A673 (cell line): ENCODE data around the gene ACOT11. TPM values are rescaled to one million over a fixed set of nuclear protein-coding genes. Genes with fewer than 3 reads are reported as not detected.
A peak's percentile ranks its signal among the peaks of the same experiment; 100 is the strongest.
"Not testable (repeated sequence)": the region's sequence is repeated elsewhere in the genome, so short reads cannot be mapped to it uniquely, and the experiment has no call there.

Experiments used
- BruUV-seq: library from RNA; stranded (reverse); fragments of 400-500 nt; replicated peaks from 2 replicates; lab custom pipeline; 2021; lab: Mats Ljungman, UMichigan
- CTCF ChIA-PET: fragments of 300-600 bp; sonication (Branson Sonifier 250); formaldehyde crosslinking; loops from one replicate; lab custom pipeline; 2022; ENCODE audit warnings: antibody characterized with exemption; lab: Charles Lee
- POLR2A ChIA-PET: fragments of 300-600 bp; sonication (Branson Sonifier 250); formaldehyde crosslinking; loops from one replicate; lab custom pipeline; 2022; ENCODE audit warnings: antibody characterized with exemption; ENCODE audit not compliant: low non-redundant PET; lab: Charles Lee
- DNase-seq: peaks from one replicate; pipeline ENCODE4 v3.0.0-alpha.2; 2015; ENCODE audit warnings: low spot score
- H3K27ac ChIP-seq: fragments of 200-600 bp; sonication (generic); 2 replicates; pipeline ENCODE4 v1.5.1; 2016; ENCODE audit warnings: mixed run types, low read depth, mild to moderate bottlenecking, mixed read lengths, antibody characterized with exemption, low read length; ENCODE audit not compliant: poor library complexity, severe bottlenecking
- H3K27me3 ChIP-seq: fragments of 200-600 bp; sonication (generic); replicated peaks from 2 replicates; pipeline ENCODE4 v1.6.1; 2017; ENCODE audit warnings: mixed run types, low read depth, mild to moderate bottlenecking, mixed read lengths, antibody characterized with exemption, low read length; ENCODE audit not compliant: insufficient read depth, poor library complexity
- H3K36me3 ChIP-seq: fragments of 200-600 bp; sonication (generic); 2 replicates; pipeline ENCODE4 v1.6.1; 2016; ENCODE audit warnings: mixed run types, mild to moderate bottlenecking, mixed read lengths, antibody characterized with exemption, low read length; ENCODE audit not compliant: insufficient read depth, poor library complexity, severe bottlenecking
- H3K4me1 ChIP-seq: fragments of 200-600 bp; sonication (generic); 2 replicates; pipeline ENCODE4 v1.6.1; 2017; ENCODE audit warnings: mixed run types, mild to moderate bottlenecking, mixed read lengths, antibody characterized with exemption, low read length; ENCODE audit not compliant: insufficient read depth, poor library complexity, severe bottlenecking
- H3K4me3 ChIP-seq: fragments of 200-600 bp; sonication (generic); 2 replicates; pipeline ENCODE4 v1.5.1; 2016; ENCODE audit warnings: low read depth, mixed run types, mild to moderate bottlenecking, mixed read lengths, low read length; ENCODE audit not compliant: poor library complexity, severe bottlenecking
- H3K9me3 ChIP-seq: fragments of 200-600 bp; sonication (generic); 2 replicates; pipeline ENCODE4 v1.6.1; 2016; ENCODE audit warnings: mixed run types, low read depth, mild to moderate bottlenecking, mixed read lengths, antibody characterized with exemption, low read length; ENCODE audit not compliant: poor library complexity, severe bottlenecking
- EZH2 ChIP-seq: fragments of 200-600 bp; sonication (generic); IDR thresholded peaks from 2 replicates; pipeline ENCODE4 v1.6.1; 2017; ENCODE audit warnings: borderline replicate concordance, low read depth, mild to moderate bottlenecking, mixed read lengths, antibody characterized with exemption, low read length; ENCODE audit not compliant: poor library complexity, severe bottlenecking
- intact Hi-C: fragments of 100-400 bp; cut with micrococcal nuclease; formaldehyde crosslinking; loops from one replicate; pipeline ENCODE4 v1.10.0; 2022; ENCODE audit not compliant: unreplicated experiment
- total RNA-seq: library from RNA; stranded (reverse); gene quantifications from 2 replicates; pipeline ENCODE4 v1.2.3, GENCODE V29; 2021
- TF ChIP-seq, protein P1 (sequence below): fragments of 300-800, 200-600 bp; sonication (generic); conservative IDR thresholded peaks from 2 replicates; pipeline ENCODE4 v1.5.1; 2017; ENCODE audit warnings: low read depth, mild to moderate bottlenecking, antibody characterized with exemption, low read length, moderate library complexity, mixed read lengths

Gene ACOT11
- total RNA-seq, 1 experiment from 2014 or later, result 5.6 TPM

GRCh38 chr1:54510715-54511270 lies 37.2 kb upstream of the ACOT11 start:
- Histone ChIP-seq H3K27me3 (no peaks in the 10 kb centered on the region), H3K4me1 (no peaks in the 10 kb centered on the region), H3K27ac (no peak overlapping the region), H3K4me3 (no peak overlapping the region), H3K9me3 (no peaks in the 10 kb centered on the region), H3K36me3 (no peaks in the 10 kb centered on the region)
- no peak for TF ChIP-seq EZH2
- TF ChIP-seq, protein P1, sequence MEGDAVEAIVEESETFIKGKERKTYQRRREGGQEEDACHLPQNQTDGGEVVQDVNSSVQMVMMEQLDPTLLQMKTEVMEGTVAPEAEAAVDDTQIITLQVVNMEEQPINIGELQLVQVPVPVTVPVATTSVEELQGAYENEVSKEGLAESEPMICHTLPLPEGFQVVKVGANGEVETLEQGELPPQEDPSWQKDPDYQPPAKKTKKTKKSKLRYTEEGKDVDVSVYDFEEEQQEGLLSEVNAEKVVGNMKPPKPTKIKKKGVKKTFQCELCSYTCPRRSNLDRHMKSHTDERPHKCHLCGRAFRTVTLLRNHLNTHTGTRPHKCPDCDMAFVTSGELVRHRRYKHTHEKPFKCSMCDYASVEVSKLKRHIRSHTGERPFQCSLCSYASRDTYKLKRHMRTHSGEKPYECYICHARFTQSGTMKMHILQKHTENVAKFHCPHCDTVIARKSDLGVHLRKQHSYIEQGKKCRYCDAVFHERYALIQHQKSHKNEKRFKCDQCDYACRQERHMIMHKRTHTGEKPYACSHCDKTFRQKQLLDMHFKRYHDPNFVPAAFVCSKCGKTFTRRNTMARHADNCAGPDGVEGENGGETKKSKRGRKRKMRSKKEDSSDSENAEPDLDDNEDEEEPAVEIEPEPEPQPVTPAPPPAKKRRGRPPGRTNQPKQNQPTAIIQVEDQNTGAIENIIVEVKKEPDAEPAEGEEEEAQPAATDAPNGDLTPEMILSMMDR, result 0 out of 2 replicates have a peak, but pooled peaks have one; percentile 9
- no TSS peak for BruUV-seq
- DNase-seq, result no peak
- CTCF ChIA-PET, result no interaction called here
- intact Hi-C loops, result no loop called here
- POLR2A ChIA-PET, result no interaction called here

GRCh38 chr1:54513921-54514580 lies 34.0 kb upstream of the ACOT11 start:
- H3K36me3 ChIP-seq, CTCF ChIA-PET, POLR2A ChIA-PET, H3K4me1 ChIP-seq, H3K27me3 ChIP-seq, H3K4me3 ChIP-seq, intact Hi-C loops, H3K27ac ChIP-seq, H3K9me3 ChIP-seq, BruUV-seq: not testable (repeated sequence)
- DNase-seq, result peak; percentile 31

GRCh38 chr1:54516249-54516920 lies 31.6 kb upstream of the ACOT11 start:
- no TSS peak for BruUV-seq
- no peak for DNase-seq
- no peaks in the 10 kb centered on the region for H3K36me3 ChIP-seq
- POLR2A ChIA-PET, result no interaction called here
- TF ChIP-seq, protein P1, result no peak
- no peak for TF ChIP-seq EZH2
- no peak overlapping the region for H3K27ac ChIP-seq
- intact Hi-C loops, result no loop called here
- no peak overlapping the region for H3K4me3 ChIP-seq
- no peaks in the 10 kb centered on the region for H3K4me1 ChIP-seq
- CTCF ChIA-PET, result no interaction called here
- no peaks in the 10 kb centered on the region for H3K9me3 ChIP-seq
- H3K27me3 ChIP-seq, result no peaks in the 10 kb centered on the region
